Fibroblast of gingiva (primary cell): ENCODE data around the gene ALPG.
"Not testable (repeated sequence)": the region's sequence is repeated elsewhere in the genome, so short reads cannot be mapped to it uniquely, and the experiment has no call there.

Experiments
- DNase-seq: peaks from one replicate; pipeline ENCODE4 v3.0.0-alpha.2; 2011; ENCODE audit warnings: low read depth

Gene ALPG

GRCh38 chr2:232396683-232397082, 10.0 kb upstream of the ALPG start:
- no peak for DNase-seq

- DNase-seq: no peak
Observed at GRCh38 chr2:232398293-232399034, 8.2 kb upstream of the ALPG start.

- no peak for DNase-seq
Observed at GRCh38 chr2:232400256-232401015, 6.2 kb upstream of the ALPG start.

GRCh38 chr2:232402518-232402917, 4.1 kb upstream of the ALPG start:
- DNase-seq: no peak

GRCh38 chr2:232405943-232406510, 617 bp upstream of the ALPG start:
- no peak for DNase-seq

GRCh38 chr2:232407428-232408150, 945 bp downstream of the ALPG start:
- not testable (repeated sequence) for DNase-seq

GRCh38 chr2:232408269-232408668, 1.6 kb downstream of the ALPG start:
- DNase-seq: not testable (repeated sequence)

GRCh38 chr2:232409617-232410016, 3.0 kb downstream of the ALPG start:
- DNase-seq: not testable (repeated sequence)

GRCh38 chr2:232410238-232410900, 3.7 kb downstream of the ALPG start:
- no peak for DNase-seq

- no peak for DNase-seq
Observed at GRCh38 chr2:232411901-232412629, 5.4 kb downstream of the ALPG start.

GRCh38 chr2:232412986-232413385, 6.3 kb downstream of the ALPG start:
- no peak for DNase-seq

GRCh38 chr2:232415138-232415690, 8.6 kb downstream of the ALPG start:
- no peak for DNase-seq

- DNase-seq: no peak
Observed at GRCh38 chr2:232415736-232416520, 9.3 kb downstream of the ALPG start.

GRCh38 chr2:232416521-232417470, 10.2 kb downstream of the ALPG start:
- no peak for DNase-seq

- no peak for DNase-seq
Observed at GRCh38 chr2:232417489-232417888, 10.8 kb downstream of the ALPG start.

- no peak for DNase-seq
Observed at GRCh38 chr2:232418056-232418455, 11.4 kb downstream of the ALPG start.

GRCh38 chr2:232418466-232419244, 12.0 kb downstream of the ALPG start:
- no peak for DNase-seq
